GM18511 (cell line): ENCODE measurements around the gene PVR.
"Not testable (repeated sequence)": the region's sequence is repeated elsewhere in the genome, so short reads cannot be mapped to it uniquely, and the experiment has no call there.

Source experiments
- ATAC-seq: cut with Tn5 transposase; IDR thresholded peaks from one replicate; pipeline ENCODE4 v1.9.1; 2021; ENCODE audit warnings: mild to moderate bottlenecking, moderate library complexity; ENCODE audit not compliant: unreplicated experiment

The PVR gene

DNA sequence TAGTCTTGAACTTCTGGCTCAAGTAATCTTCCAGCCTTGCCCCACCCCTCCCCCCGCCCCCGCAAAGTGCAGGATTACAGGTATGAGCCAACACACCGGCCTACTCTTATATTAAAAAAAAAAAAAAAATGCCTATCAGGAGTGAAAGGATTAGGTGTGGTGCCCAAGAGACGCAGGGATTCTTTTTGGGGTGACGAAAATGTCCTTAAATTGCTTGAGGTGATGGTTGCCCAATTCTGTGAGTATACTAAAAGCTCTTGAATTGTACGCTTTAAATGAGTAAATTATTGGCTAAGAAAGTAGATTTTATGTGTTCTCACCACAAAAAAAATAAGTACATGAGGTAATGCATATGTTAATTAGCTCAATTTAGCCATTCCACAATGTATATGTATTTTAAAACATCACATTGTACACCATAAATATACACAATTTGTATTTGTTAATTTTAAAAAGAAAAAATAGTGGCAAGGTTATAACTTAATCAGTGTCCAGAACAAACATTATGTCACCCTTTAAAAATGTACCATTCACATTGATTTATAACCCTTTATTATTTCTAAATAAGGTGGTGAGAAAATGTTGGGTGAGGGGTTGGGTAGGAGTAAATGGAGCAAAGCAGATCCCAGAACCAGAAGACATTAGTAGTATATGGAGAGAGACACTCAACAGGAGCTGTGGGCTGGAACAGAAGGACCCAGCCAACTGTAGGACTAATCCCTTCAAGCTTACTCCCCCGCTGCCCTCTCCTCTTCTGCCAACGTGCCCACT lies 26.4 kb upstream of the PVR start:
- no peak for ATAC-seq

DNA sequence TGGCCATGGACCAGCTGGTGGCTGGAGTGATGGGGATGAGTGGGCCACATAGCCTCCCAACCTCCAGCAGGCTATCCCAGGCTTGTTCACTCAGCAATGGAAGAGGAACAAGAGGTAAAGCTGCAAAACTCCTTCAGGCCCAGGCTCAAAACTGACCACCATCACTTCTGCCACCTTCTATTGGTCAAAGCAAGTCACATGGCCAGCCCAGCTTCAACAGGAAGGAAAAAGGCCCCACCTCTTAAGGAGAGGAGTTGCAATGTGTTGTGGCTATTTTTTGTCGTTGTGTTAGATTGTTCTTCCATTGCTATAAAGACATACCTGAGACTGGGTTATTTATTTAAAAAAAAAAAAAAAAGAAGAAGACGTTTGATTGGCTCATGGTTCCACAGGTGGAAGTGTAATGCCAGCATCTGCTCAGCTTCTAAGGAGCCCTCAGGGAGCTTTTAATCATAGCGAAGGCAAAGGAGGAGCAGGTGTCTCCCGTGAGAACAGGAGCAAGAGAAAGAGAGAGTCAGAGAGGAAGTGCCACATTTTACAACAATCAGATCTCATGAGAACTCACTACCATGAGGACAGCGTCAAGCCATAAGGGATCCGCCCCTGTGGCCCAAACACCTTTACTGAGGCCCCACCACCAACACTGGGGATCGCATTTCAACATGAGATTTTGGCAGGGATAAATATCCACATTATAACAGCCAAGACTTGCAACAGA lies 24.9 kb upstream of the PVR start:
- ATAC-seq: no peak

DNA sequence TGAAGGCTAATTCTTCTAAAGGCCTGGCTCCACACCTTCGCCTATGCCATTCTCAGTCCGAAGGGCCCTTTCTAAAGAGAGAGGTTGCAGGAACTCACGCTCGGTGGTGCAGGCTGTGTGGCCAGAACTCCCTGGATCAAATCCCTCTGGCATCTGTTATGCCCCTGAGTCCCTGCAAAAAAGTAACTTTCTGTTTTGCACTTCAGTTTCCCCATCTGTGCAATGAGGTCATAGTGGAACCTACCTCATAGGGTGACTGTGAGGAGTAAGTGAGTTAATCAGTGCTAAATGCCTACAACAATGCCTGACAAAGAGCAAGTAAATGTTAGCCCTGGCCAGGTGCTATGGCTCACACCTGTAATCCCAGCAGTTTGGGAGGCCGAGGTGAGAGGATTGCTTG lies 23.0 kb upstream of the PVR start:
- ATAC-seq: no peak

DNA sequence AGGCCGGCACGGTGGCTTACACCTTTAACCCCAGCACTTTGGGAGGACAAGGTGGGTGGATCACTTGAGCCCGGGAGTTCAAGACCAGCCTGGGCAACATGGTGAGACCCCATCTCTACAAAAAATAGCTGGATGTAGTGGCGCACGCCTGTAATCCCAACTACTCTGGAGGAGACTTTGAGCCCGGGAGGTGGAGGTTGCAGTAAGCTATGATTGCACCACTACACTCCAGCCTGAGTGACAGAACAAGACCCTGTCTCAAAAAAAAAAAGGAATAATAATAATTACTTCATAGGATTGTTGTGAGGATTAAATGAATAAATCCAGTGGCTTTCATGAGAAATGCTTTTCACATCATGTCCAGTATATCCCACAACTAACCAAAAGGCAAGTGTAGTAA lies 22.3 kb upstream of the PVR start:
- ATAC-seq: no peak

DNA sequence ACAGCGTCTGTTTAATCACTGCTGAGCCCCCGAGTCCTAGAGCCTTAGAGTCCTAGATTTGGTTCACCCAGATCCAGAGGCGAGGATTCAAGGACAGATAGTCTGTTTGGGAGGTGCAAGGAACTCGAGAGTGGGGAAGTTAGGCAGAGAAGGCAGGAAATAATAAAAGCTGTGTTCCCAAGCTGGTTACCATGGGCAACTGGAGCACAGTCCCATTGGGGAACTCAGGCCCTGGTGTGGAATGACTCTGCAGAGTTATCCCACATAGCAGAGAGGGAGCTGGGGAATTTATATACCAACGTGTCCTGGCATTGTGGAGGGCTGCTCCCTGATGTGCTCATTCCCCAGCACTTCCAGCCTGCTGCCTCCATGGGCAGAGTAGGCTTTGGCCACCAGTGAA lies 20.6 kb upstream of the PVR start:
- no peak for ATAC-seq

DNA sequence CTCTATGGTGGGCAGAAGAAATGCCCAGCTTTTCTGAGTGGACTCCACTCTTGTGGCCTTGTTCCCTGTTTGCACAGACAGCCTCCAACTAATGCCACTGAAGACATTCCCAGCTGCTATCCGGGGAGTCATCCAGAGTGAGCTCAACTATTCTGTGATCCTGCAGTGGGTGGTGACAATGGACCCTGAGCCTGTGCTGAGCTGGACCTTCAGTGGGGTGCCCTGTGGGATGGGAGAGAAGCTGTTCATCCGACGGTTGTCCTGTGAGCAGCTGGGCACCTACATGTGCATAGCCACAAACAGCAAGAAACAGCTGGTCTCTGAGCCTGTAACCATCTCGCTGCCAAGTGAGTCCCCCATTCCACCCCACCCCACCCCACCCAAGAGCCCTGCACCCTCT lies 20.1 kb upstream of the PVR start:
- no peak for ATAC-seq

DNA sequence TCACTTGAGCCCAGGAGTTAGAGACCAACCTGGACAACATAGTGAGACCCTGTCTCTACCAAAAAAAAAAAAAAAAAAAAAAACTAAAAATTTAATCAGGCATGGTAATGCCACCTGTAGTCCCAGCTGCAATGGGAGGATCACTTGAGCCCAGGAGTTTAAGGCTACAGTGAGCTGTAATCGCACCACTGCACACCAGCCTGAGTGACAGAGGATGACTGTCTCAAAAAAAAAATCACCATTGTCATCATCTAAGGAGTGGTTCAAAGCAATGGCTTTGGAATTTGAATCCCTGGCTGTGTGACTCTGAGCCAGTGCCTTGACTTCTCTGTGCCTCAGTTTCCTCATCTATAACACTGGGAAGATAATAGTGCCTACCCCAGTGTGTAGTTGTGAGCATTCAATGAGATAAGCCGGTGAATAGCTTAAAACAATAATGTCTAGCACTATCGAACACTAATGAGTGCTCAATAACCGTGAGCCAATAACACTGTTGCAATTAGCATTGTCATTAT lies 18.8 kb upstream of the PVR start:
- ATAC-seq: no peak

DNA sequence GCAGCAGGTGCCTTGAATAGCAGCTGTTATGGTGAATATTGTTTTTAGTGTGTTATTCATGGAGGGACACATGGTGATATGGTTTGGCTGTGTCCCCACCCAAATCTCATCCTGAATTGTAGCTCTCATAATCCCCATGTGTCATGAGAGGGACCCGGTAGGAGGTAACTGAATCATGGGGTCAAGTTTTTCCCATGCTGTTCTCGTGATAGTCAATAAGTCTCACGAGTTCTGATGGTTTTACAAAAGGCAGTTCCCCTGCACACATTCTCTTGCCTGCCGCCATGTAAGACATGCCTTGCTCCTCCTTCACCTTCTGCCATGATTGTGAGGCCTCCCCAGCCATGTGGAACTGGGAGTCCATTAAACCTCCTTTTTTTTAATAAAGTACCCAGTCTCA lies 18.1 kb upstream of the PVR start:
- not testable (repeated sequence) for ATAC-seq

DNA sequence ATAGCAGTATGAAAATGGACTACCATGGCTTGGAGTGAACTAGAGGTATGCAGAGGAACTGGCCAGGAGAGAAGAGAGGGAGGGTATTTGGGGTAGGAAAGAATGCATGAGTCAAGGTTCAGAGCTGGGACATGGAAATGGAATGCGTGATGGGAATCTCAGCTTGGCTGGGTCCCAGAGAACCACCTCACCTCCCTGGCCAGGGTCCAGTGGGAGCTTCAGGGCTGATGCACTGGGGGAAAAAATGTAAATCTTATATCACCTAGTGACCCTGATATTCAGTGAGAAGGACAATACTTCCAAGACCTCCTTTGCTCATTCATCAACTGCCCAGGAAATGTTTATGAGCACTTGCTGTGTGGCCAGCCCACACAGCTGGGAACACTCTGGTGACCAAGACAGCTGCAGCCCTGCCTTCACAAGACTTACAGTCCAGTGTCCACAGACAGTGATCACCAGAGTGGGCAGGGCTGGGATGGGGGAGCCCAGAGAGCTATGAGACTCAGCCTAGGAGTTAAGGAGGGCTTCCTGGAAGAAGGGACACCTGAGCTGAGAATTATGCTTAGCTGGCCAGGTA lies 17.6 kb upstream of the PVR start:
- ATAC-seq: no peak

DNA sequence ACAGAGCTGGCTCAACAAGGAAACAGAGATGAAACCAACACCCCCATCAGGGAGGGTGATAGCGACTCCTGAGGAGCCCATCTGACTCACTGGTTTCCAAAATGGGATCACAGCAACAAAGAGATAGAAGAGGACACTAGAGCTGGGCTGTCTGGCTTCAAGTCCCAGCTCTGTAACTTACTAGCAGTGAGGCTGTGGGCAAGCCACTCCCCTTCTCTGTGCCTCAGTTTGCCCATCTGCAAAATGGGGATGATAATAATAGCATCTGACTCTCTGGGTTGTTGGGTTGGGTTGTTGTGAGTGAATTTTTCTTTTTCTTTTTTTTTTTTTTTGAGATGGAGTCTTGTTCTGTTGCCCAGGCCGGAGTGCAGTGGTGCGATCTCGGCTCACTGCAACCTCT lies 16.1 kb upstream of the PVR start:
- no peak for ATAC-seq

DNA sequence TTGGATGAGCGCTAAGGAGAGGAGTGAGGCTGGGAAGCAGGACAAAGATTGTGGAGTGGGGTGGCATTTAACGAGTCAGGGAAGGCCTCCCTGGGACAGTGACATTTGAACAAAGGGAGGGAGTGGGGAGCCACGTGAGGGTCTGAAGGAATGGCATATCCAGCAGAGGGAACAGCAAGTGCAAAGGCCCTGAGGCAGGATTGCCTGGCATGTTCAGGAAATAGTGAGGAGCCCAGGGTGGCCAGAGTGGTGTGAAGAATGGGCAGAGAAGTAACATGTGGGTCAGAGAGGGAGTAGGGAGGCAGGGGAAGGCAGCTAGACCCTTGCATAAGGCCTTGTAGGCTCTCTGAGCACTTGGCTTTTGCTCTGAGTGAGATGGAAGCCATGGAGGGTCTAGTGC lies 14.9 kb upstream of the PVR start:
- ATAC-seq: no peak

DNA sequence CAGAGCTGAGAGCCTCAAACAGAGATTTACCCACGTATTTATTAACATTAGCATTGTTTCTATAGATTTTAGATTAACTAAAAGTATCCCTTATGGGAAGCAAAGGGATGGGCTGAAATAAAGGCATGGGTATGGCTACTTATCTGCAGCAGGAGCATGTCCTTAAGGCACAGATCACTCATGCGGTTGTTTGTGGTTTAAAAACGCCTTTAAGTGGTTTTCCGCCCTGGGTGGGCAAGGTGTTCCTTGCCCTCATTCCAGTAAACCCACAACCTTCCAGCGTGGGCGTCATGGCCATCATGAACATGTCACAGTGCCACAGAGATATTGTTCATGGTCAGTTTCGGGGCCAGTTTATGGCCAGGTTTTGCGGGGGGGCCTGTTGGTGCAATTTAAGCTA lies 12.1 kb upstream of the PVR start:
- ATAC-seq: not testable (repeated sequence)

DNA sequence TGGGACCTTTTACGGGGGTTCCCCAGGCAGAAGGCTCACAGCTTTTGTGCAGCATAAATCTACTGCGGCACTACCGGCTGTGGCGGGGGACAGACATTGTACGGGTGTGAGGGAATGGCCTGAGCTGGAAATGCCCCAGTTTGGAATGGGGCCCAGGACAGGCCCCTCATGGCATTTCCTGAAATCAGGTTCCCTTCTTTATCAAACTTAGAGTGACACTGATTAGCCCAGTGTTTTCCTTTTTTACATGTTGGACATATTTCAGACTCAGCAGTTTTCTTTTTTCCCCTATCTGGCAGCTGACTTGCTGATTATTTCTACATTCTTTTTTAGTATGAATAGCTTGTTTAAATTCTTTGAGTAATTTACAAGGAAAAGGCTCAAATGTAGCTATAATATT lies 9.7 kb upstream of the PVR start:
- not testable (repeated sequence) for ATAC-seq

DNA sequence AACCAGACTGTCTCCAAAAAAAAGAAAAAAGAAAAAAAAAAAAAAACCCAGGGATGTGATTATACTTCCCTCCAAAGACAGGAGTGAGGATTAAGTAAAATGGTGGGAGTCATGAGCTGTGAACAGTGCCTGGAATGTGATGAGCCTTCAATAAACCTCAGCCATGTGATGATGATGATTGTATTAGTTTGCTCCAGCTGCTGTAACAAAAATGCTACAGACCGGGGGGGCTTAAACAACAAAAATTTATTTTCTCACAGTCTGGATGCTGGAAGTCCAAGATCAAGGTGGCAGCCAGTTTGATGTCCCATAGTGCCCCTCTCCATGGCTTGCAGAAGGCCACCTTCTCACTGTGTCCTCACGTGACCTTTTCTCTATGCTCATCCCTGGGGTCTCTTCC lies 8.9 kb upstream of the PVR start:
- ATAC-seq: no peak

DNA sequence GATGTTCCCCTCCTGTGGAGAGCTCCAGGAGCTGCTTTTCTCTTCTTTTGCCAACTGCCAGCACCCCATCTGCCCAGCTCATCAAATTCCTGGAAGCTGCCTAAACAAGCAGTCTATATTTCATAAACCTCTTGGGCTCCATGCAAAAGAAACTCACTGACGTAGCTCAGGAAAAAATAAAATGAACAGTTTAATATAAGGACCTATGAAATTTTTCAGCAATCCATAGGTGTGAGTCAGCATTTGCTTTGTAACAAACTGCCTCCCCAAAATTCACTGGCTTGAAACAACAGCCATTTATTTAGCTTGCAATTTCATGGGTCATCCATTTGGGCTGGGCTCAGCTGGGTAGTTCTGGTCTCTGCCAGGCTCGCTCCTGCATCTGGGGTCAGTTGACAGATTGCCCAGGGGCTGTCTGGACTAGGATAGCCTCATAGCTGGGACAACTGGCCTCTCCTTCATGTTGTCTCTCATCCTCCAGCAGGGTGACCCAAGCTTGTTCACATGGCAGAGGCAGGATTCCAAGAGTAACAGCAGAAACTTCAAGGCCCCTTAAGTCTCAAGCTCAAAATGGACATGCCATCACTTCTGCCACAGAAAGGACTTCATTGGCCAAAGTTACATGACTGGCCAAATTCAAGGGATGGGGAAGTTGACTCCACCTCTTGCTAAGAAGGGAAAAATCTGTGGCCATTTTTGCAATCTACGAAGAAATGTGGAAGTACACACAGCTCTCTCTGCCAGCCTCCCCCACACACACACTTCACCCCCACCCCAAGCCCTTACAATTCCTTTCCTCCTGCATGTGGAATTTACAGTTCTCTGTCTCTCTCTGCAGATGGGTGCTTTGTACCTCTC lies 7.9 kb upstream of the PVR start:
- ATAC-seq: no peak

DNA sequence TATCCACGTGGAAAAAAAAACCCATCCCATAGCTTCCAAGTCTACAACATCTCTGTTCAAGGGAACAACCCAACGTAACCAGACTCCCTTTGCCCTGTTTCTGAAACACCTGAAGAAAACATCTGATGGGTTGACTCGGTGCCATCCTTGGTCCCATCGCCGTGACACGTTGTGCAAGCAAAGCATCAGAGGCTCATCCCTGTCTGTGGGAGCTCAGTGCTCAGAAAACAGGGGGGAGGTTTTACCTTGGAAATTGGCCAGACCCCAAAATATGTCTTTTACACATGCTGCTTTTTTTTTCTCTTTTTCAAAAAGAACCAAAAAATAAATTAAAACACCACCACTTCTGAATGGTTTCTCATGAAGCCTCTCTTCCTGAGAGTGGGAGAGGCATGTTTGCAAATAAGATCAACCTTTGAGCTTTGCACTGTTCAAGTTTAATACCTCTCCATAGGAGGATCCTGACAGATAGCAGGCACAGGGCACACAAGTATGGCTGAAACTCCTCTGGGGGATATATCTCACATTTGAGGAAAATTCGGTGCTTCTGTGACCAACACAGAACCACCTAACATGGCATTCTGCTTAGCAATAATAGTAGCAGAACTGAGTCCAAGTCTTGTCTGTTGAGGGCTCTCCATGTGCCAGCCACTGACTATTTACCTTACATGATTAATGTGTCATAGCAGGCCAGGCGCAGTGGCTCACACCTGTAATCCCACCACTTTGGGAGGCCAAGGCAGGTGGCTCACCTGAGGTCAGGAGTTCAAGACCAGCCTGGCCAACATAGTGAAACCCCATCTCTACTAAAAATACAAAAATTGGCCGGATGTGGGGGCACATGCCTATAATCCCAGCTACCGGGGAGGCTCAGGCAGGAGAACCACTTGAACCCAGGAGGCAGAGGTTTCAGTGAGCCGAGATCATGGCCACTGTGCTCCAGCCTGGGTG lies 7.0 kb upstream of the PVR start:
- ATAC-seq: no peak

DNA sequence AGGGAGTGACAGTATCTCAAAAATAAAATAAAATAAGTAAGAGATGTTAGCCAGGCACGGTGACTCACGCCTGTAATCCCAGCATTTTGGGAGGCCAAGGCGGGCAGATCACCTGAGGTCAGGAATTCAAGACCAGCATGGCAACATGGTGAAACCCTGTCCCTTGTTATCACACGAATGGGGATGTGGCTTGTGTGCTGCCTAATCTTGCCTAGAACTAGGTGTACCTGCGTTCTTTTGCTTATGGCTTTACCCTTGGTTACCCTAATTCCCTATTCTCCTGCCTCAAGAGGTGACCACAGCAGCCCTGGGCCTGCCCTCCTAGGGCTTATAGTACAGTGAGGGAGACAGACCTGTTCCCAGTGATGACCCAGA lies 6.3 kb upstream of the PVR start:
- ATAC-seq: no peak

DNA sequence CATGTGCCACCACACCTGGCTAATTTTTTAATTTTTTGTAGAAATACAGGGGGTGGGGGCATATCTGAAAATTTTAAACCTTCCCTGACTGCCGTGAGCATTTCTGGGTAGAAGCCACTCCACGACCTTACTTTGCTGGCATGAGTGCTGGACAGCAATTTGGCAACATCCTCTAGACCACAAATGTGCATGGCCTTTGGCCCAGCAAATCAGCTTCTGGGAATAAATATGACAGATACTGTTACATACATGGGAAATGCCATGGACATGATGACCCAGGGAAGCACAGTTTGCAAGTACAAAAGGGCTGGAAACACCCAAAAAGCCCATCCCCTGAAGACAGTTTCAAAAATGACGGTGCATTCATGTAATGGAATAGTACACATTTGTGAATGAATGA lies 3.2 kb upstream of the PVR start:
- ATAC-seq: no peak

DNA sequence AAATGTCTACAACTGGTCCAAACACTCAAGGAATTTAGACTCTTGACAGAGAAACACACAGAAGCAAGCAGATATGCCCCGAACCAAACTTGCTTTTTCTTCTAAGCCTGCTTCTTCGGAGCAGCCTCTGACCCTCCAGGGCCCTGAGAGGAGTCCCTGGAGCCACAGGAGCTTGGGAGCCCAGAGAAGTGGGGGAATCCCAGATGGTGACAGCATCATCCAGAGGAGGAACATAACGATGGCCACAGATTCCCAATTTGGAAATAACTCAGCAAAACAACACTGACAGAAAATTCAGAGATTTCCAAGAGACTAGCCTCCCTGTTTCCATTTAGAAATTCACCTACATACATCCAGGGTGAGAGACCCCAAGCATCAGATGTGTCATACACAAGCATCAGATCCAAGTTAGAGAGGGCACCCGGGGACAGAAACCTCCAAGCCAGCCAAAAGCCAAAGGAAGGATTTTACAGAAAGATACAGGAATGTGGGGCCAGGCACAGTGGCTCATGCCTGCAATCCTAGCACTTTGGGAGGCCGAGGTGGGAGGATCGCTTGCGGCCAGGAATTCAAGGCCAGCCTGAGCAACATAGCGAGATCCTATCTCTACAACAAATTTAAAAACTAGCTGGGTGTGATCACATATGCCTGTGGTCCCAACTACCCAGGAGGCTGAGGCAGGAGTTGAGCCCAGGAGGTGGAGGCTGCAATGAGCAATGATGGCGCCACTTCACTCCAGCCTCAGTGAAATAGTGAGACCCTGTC lies 2.0 kb upstream of the PVR start:
- no peak for ATAC-seq
